H1 (cell line): Measurements from ENCODE around the gene BNIP5. TPM values are rescaled to one million over a fixed set of nuclear protein-coding genes. Genes with fewer than 3 reads are reported as not detected.

Source experiments
- CTCF ChIA-PET: fragments of 300-600 bp; sonication (Branson Sonifier 250); formaldehyde crosslinking; loops from one replicate; lab custom pipeline; 2021; ENCODE audit not compliant: partially characterized antibody; lab: Charles Lee
- POLR2A ChIA-PET: fragments of 300-600 bp; sonication (Branson Sonifier 250); formaldehyde crosslinking; loops from one replicate; lab custom pipeline; 2021; ENCODE audit warnings: inconsistent platforms; ENCODE audit not compliant: partially characterized antibody; lab: Charles Lee
- DNase-seq, 2 experiments: peaks; one replicate each; pipeline versions ENCODE4 v3.0.0 to v3.0.0-alpha.2; 2010 to 2022; ENCODE audit warnings: low spot score in 2 of 2, low read depth in 1 of 2, mixed read lengths in 1 of 2
- FAIRE-seq: peaks from 2 replicates; lab custom pipeline; 2011; peaks lifted over from hg19 to GRCh38; lab: Jason Lieb, UNC
- H2AFZ ChIP-seq: 2 replicates; pipeline ENCODE4 v1.8.1; 2012; ENCODE audit warnings: low read length, inconsistent platforms
- H2AK5ac ChIP-seq: 2 replicates; pipeline ENCODE4 v1.6.1; 2013; ENCODE audit warnings: low read depth, low read length
- H2BK120ac ChIP-seq: replicated peaks from 2 replicates; pipeline ENCODE3; 2013; ENCODE audit warnings: low read depth, low read length, inconsistent platforms
- H2BK12ac ChIP-seq: 2 replicates; pipeline ENCODE4 v1.6.1; 2013; ENCODE audit warnings: low read depth, low read length
- H2BK15ac ChIP-seq: 2 replicates; pipeline ENCODE4 v1.6.1; 2013; ENCODE audit warnings: low read length
- H2BK20ac ChIP-seq: 2 replicates; pipeline ENCODE4 v1.6.1; 2013; ENCODE audit warnings: low read length
- H2BK5ac ChIP-seq: 2 replicates; pipeline ENCODE4 v1.6.1; 2013; ENCODE audit warnings: low read depth, low read length
- H3K14ac ChIP-seq: 2 replicates; pipeline ENCODE4 v1.6.1; 2013; ENCODE audit warnings: inconsistent platforms; ENCODE audit not compliant: insufficient read length
- H3K18ac ChIP-seq: 2 replicates; pipeline ENCODE4 v1.6.1; 2013; ENCODE audit warnings: low read length; ENCODE audit errors: extremely low read depth
- H3K23ac ChIP-seq: 2 replicates; pipeline ENCODE4 v1.6.1; 2013; ENCODE audit warnings: inconsistent platforms; ENCODE audit not compliant: insufficient read length
- H3K23me2 ChIP-seq: 2 replicates; pipeline ENCODE4 v1.6.1; 2013; ENCODE audit warnings: low read depth, low read length
- H3K27ac ChIP-seq: 2 replicates; pipeline ENCODE4 v1.6.1; 2011; ENCODE audit warnings: low read depth, low read length, inconsistent platforms
- H3K27me3 ChIP-seq, 4 experiments: replicated peaks in 1 of 4; 1 replicate in 1 of 4; 2 replicates in 3 of 4; pipeline versions ENCODE4 v1.6.1 to v1.8.1; 2011 to 2013; ENCODE audit warnings: low read length in 3 of 4, mild to moderate bottlenecking in 3 of 4, inconsistent platforms in 2 of 4, mixed read lengths in 2 of 4, moderate library complexity in 1 of 4; ENCODE audit not compliant: control insufficient read depth in 3 of 4, insufficient read depth in 3 of 4; ENCODE audit errors: extremely low read depth in 1 of 4
- H3K36me3 ChIP-seq, 4 experiments: 2 replicates each; pipeline versions ENCODE4 v1.6.1 to v1.8.1; 2011 to 2013; ENCODE audit warnings: mild to moderate bottlenecking in 4 of 4, low read length in 3 of 4, moderate library complexity in 2 of 4, control low read depth in 1 of 4, inconsistent platforms in 1 of 4; ENCODE audit not compliant: insufficient read depth in 4 of 4, control insufficient read depth in 2 of 4
- H3K4ac ChIP-seq: replicated peaks from 2 replicates; pipeline ENCODE3; 2013; ENCODE audit warnings: low read length, low read depth, mixed read lengths, inconsistent platforms; ENCODE audit not compliant: insufficient read length
- H3K4me1 ChIP-seq, 4 experiments: replicated peaks in 1 of 4; 1 replicate in 1 of 4; 2 replicates in 3 of 4; pipeline versions ENCODE4 v1.6.1 to v1.8.1; 2011 to 2013; ENCODE audit warnings: low read length in 3 of 4, inconsistent platforms in 2 of 4, mixed read lengths in 1 of 4; ENCODE audit not compliant: insufficient read depth in 4 of 4, control insufficient read depth in 3 of 4
- H3K4me2 ChIP-seq, 2 experiments: 2 replicates each; pipeline versions ENCODE4 v1.6.1 to v1.8.1; 2011 to 2013; ENCODE audit warnings: low read depth in 2 of 2, low read length in 2 of 2, control low read depth in 1 of 2, inconsistent platforms in 1 of 2, mild to moderate bottlenecking in 1 of 2; ENCODE audit not compliant: insufficient read depth in 1 of 2
- H3K4me3 ChIP-seq, 4 experiments: fragments of 200-600, 300-600 bp in 1 of 4; sonication (generic), shearing (Covaris generic), sonication (Bioruptor Twin) in 1 of 4; 2 replicates each; pipeline versions ENCODE4 v1.5.1 to v1.8.1; 2011 to 2016; ENCODE audit warnings: low read length in 4 of 4, low read depth in 3 of 4, control low read depth in 2 of 4, inconsistent platforms in 2 of 4, mild to moderate bottlenecking in 2 of 4, mixed read lengths in 1 of 4, moderate library complexity in 1 of 4; ENCODE audit not compliant: insufficient read depth in 2 of 4; ENCODE audit errors: extremely low read depth in 1 of 4
- H3K56ac ChIP-seq: replicated peaks from 2 replicates; pipeline ENCODE3; 2013; ENCODE audit warnings: low read depth, mild to moderate bottlenecking, mixed read lengths, low read length, inconsistent platforms; ENCODE audit not compliant: insufficient read length
- H3K79me1 ChIP-seq: 2 replicates; pipeline ENCODE4 v1.6.1; 2013; ENCODE audit warnings: low read depth, low read length, control low read depth
- H3K79me2 ChIP-seq, 2 experiments: 2 replicates each; pipeline versions ENCODE4 v1.6.1 to v1.8.1; 2012 to 2013; ENCODE audit warnings: low read length in 2 of 2, mild to moderate bottlenecking in 2 of 2, inconsistent platforms in 1 of 2; ENCODE audit not compliant: insufficient read depth in 2 of 2, control insufficient read depth in 1 of 2
- H3K9ac ChIP-seq, 4 experiments: replicated peaks in 1 of 4; 1 replicate in 1 of 4; 2 replicates in 3 of 4; pipeline versions ENCODE4 v1.6.1 to v1.8.1; 2011 to 2013; ENCODE audit warnings: low read depth in 3 of 4, low read length in 3 of 4, control low read depth in 2 of 4, mild to moderate bottlenecking in 2 of 4, moderate library complexity in 2 of 4, inconsistent platforms in 1 of 4; ENCODE audit errors: extremely low read depth in 1 of 4
- H3K9me3 ChIP-seq, 2 experiments: 2 replicates each; pipeline versions ENCODE4 v1.6.1 to v1.8.1; 2012 to 2013; ENCODE audit warnings: mild to moderate bottlenecking in 2 of 2, moderate library complexity in 2 of 2, control low read depth in 1 of 2, inconsistent platforms in 1 of 2, low read depth in 1 of 2, low read length in 1 of 2, mixed read lengths in 1 of 2; ENCODE audit not compliant: insufficient read depth in 2 of 2
- H4K20me1 ChIP-seq, 2 experiments: replicated peaks in 1 of 2; 2 replicates each; pipeline versions ENCODE3 to v1.8.1; 2011 to 2013; ENCODE audit warnings: inconsistent platforms in 2 of 2, low read length in 2 of 2, mild to moderate bottlenecking in 1 of 2; ENCODE audit not compliant: insufficient read depth in 2 of 2, control insufficient read depth in 1 of 2
- H4K5ac ChIP-seq: 2 replicates; pipeline ENCODE4 v1.6.1; 2013; ENCODE audit warnings: low read length, low read depth, mixed read lengths, inconsistent platforms; ENCODE audit not compliant: insufficient read length
- H4K8ac ChIP-seq: 2 replicates; pipeline ENCODE4 v1.8.0; 2013; ENCODE audit warnings: mild to moderate bottlenecking, moderate library complexity, low read length, inconsistent platforms; ENCODE audit not compliant: insufficient read depth; ENCODE audit errors: extremely low read depth
- H4K91ac ChIP-seq: replicated peaks from 2 replicates; pipeline ENCODE3; 2013; ENCODE audit warnings: low read length, mixed read lengths, inconsistent platforms; ENCODE audit not compliant: insufficient read length
- BRCA1 ChIP-seq: IDR thresholded peaks from 2 replicates; pipeline ENCODE4 v1.6.1; 2012; ENCODE audit warnings: low read depth, low read length, improper control_type of control experiment
- HDAC6 ChIP-seq: IDR thresholded peaks from one replicate; pipeline ENCODE4 v1.7.1; 2012; ENCODE audit warnings: low read depth, mild to moderate bottlenecking, inconsistent platforms, low read length, moderate library complexity
- JUN ChIP-seq: IDR thresholded peaks from 2 replicates; pipeline ENCODE4 v1.6.1; 2011; ENCODE audit warnings: low read depth, mild to moderate bottlenecking, improper control_type of control experiment, low read length
- KDM1A ChIP-seq: fragments of 200-600, 300-600 bp; sonication (generic); IDR thresholded peaks from 2 replicates; pipeline ENCODE4 v1.7.1; 2016; ENCODE audit warnings: mild to moderate bottlenecking, low read length, borderline replicate concordance
- POLR2A ChIP-seq, 2 experiments: IDR thresholded peaks; 1 replicate in 1 of 2; 2 replicates in 1 of 2; pipeline ENCODE4 v1.6.1; 2011; ENCODE audit warnings: low read depth in 2 of 2, low read length in 2 of 2, mild to moderate bottlenecking in 2 of 2; ENCODE audit errors: control extremely low read depth in 1 of 2
- POLR2AphosphoS5 ChIP-seq: IDR thresholded peaks from 2 replicates; pipeline ENCODE4 v1.6.1; 2011; ENCODE audit warnings: low read depth, low read length
- RFX5 ChIP-seq: IDR thresholded peaks from 2 replicates; pipeline ENCODE4 v1.6.1; 2011; ENCODE audit warnings: low read depth, low read length, improper control_type of control experiment, borderline replicate concordance
- RXRA ChIP-seq: IDR thresholded peaks from 2 replicates; pipeline ENCODE4 v1.6.1; 2011; ENCODE audit warnings: low read depth, mild to moderate bottlenecking, low read length, moderate library complexity; ENCODE audit not compliant: insufficient read depth
- SAP30 ChIP-seq: fragments of 300-600 bp; sonication (generic); IDR thresholded peaks from 2 replicates; pipeline ENCODE4 v1.7.1; 2012; ENCODE audit warnings: low read length, moderate library complexity, mild to moderate bottlenecking, inconsistent platforms; ENCODE audit not compliant: insufficient read depth, insufficient replicate concordance
- SIRT6 ChIP-seq: IDR thresholded peaks from one replicate; pipeline ENCODE4 v1.7.1; 2012; ENCODE audit warnings: low read length, inconsistent platforms
- SP4 ChIP-seq: IDR thresholded peaks from 2 replicates; pipeline ENCODE4 v1.6.1; 2012; ENCODE audit warnings: low read length, inconsistent platforms
- SUZ12 ChIP-seq: fragments of 200-600 bp; sonication (generic); IDR thresholded peaks from 2 replicates; pipeline ENCODE4 v1.6.1; 2012; ENCODE audit warnings: mild to moderate bottlenecking, inconsistent platforms, low read length, moderate library complexity, mixed read lengths
- TBP ChIP-seq: IDR thresholded peaks from 2 replicates; pipeline ENCODE4 v1.6.1; 2011; ENCODE audit warnings: low read depth, low read length, improper control_type of control experiment
- WGBS, 2 experiments: shearing (Covaris generic) in 1 of 2; methylation state at CpG; one replicate each; pipeline versions ENCODE4 v1.1.6 to v1.1.7; 2013 to 2015; ENCODE audit warnings: low lambda C conversion rate in 2 of 2, mixed read lengths in 2 of 2, inconsistent platforms in 1 of 2, low coverage in 1 of 2, missing lambda C conversion rate in 1 of 2; ENCODE audit not compliant: insufficient replicate concordance in 2 of 2, insufficient coverage in 1 of 2, insufficient read length in 1 of 2; ENCODE audit errors: extremely low coverage in 1 of 2, missing lambda C conversion rate in 1 of 2; 5-methylcytosine and 5-hydroxymethylcytosine counted together
- polyA plus RNA-seq, 7 experiments: library from polyadenylated mRNA; depleted of rRNA in 3 of 7; stranded (reverse) in 5 of 7; unstranded in 2 of 7; fragments of >200 nt in 5 of 7; fragments of 200-250 nt in 2 of 7; gene quantifications; 1 replicate in 5 of 7; 2 replicates in 1 of 7; 4 replicates in 1 of 7; pipeline versions ENCODE4 v1.2.1 to v1.2.3, GENCODE V29; 2011 to 2013; ENCODE audit warnings: missing spikeins in 2 of 7, mixed read lengths in 2 of 7
- total RNA-seq: library from RNA; stranded (reverse); fragmentation: NEBNext Ultra II Directional; extraction: Animal tissue kit (Norgen Biotek cat#: 25700); gene quantifications from 2 replicates; pipeline ENCODE4 v1.2.1, GENCODE V29; 2021
- TF ChIP-seq, protein P1 (sequence below): IDR thresholded peaks from 2 replicates; pipeline ENCODE4 v1.6.1; 2012; ENCODE audit warnings: low read length, inconsistent platforms

Gene BNIP5
- total and polyA plus RNA-seq, 2 of the 8 experiments (the other 6 are each of a cell fraction or from before 2014, with no cell fraction given), result not detected

GRCh38 chr6:36320475-36320874 lies 16.2 kb downstream of the BNIP5 start:
- peaks cover 0 to 7% (median under 1%) of the 10 kb centered on the region in 4 experiments; a peak in 3 of 7 replicates for H3K4me1 ChIP-seq
- H4K91ac ChIP-seq, result no peak overlapping the region
- no peaks in the 10 kb centered on the region for H3K79me1 ChIP-seq
- H2BK15ac ChIP-seq, result no peak overlapping the region
- no peaks in the 10 kb centered on the region for H3K9me3 ChIP-seq
- no peak overlapping the region for H3K18ac ChIP-seq
- ChIA-PET CTCF (interaction anchor here (0.9 to 14.2 kb wide), 6 partner anchors 9 to 180 kb away, joined by 3 to 137 read pairs (median 6); no protein-coding TSS in a partner anchor), POLR2A (interaction anchor here (0.9 kb wide), 1 partner anchor 123 kb away, joined by 3 read pairs; no protein-coding TSS in a partner anchor)
- no peak overlapping the region for H2BK5ac ChIP-seq
- no peak overlapping the region for H3K4ac ChIP-seq
- H2AFZ ChIP-seq, result 0 out of 2 replicates have a peak overlapping the region, but pooled peaks have one; percentile 8
- H3K27me3 ChIP-seq, result no peaks in the 10 kb centered on the region; a peak in 1 of 7 replicates
- no peak overlapping the region for H3K9ac ChIP-seq
- DNase-seq (no peak), FAIRE-seq (no peak)
- H4K8ac ChIP-seq, result no peak overlapping the region
- no peaks in the 10 kb centered on the region for H3K79me2 ChIP-seq
- no peak overlapping the region for H4K5ac ChIP-seq
- no peak overlapping the region for H3K56ac ChIP-seq
- H3K23ac ChIP-seq, result no peak overlapping the region
- no peak overlapping the region for H2BK120ac ChIP-seq
- no peak overlapping the region for H2AK5ac ChIP-seq
- no peak overlapping the region for H2BK12ac ChIP-seq
- no peak overlapping the region for H3K4me3 ChIP-seq
- H3K4me2 ChIP-seq, result no peak overlapping the region
- no peak overlapping the region for H3K14ac ChIP-seq
- H2BK20ac ChIP-seq, result no peak overlapping the region
- H3K27ac ChIP-seq, result no peak overlapping the region
- 88% methylated on average over 11 of the region's 11 CpGs; no CpG with 5 or more reads in 1 of the 2 experiments for WGBS, 2 experiments
- H4K20me1 ChIP-seq, result no peaks in the 10 kb centered on the region
- H3K23me2 ChIP-seq, result no peaks in the 10 kb centered on the region
- H3K36me3 ChIP-seq, result no peaks in the 10 kb centered on the region
- TF ChIP-seq HDAC6, result no peak
- no peak for TF ChIP-seq JUN
- TF ChIP-seq SAP30, result no peak
- TF ChIP-seq BRCA1, result no peak
- no peak for TF ChIP-seq SIRT6
- TF ChIP-seq TBP, result no peak
- TF ChIP-seq KDM1A, result no peak
- TF ChIP-seq POLR2AphosphoS5, result no peak
- TF ChIP-seq SP4, result no peak
- no peak for TF ChIP-seq RXRA
- no peak for TF ChIP-seq POLR2A (IDR thresholded peaks at IDR 0.05; ENCODE audit: control extremely low read depth in 1 of 2, low read depth in 2 of 2, low read length in 2 of 2)
- no peak for TF ChIP-seq RFX5
- no peak for TF ChIP-seq SUZ12
- TF ChIP-seq, protein P1, sequence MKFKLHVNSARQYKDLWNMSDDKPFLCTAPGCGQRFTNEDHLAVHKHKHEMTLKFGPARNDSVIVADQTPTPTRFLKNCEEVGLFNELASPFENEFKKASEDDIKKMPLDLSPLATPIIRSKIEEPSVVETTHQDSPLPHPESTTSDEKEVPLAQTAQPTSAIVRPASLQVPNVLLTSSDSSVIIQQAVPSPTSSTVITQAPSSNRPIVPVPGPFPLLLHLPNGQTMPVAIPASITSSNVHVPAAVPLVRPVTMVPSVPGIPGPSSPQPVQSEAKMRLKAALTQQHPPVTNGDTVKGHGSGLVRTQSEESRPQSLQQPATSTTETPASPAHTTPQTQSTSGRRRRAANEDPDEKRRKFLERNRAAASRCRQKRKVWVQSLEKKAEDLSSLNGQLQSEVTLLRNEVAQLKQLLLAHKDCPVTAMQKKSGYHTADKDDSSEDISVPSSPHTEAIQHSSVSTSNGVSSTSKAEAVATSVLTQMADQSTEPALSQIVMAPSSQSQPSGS, result no peak
